ENCODE data around the gene SRPX.

The SRPX gene

GRCh38 chrX:38216642-38217041, 4.0 kb downstream of the SRPX start:
- Histone ChIP-seq H3K36me3 (replicated peaks in 1 of 2; ENCODE audit: control insufficient read depth in 2 of 2, insufficient read depth in 2 of 2, low read length in 2 of 2) (no peaks in the 10 kb centered on the region), H2AK5ac (ENCODE audit: low read depth, low read length) (no peak overlapping the region), H3K4me1 (ENCODE audit: control insufficient read depth in 2 of 2, insufficient read depth in 1 of 2, low read depth in 1 of 2, low read length in 2 of 2) (no peaks in the 10 kb centered on the region), H3K27me3 (ENCODE audit: control insufficient read depth in 3 of 3, insufficient read depth in 3 of 3, low read depth in 1 of 3, low read length in 3 of 3) (peaks cover 0 to 51% (median 6%) of the 10 kb centered on the region in 3 experiments), H2BK12ac (ENCODE audit: low read length) (no peak overlapping the region), H3K14ac (ENCODE audit: low read length) (no peak overlapping the region), H3K79me1 (ENCODE audit: low read depth, low read length) (no peaks in the 10 kb centered on the region), H4K91ac (ENCODE audit: low read depth, low read length, poor library complexity) (no peak overlapping the region), H3K4ac (ENCODE audit: low read length) (no peak overlapping the region), H3K27ac (replicated peaks; ENCODE audit: low read length) (no peak overlapping the region), H2BK5ac (ENCODE audit: low read length) (no peak overlapping the region), H3K9me3 (replicated peaks in 1 of 2; ENCODE audit: control insufficient read depth in 2 of 2, insufficient read depth in 1 of 2, low read depth in 1 of 2, low read length in 2 of 2) (no peaks in the 10 kb centered on the region), H3K4me2 (ENCODE audit: insufficient read depth, low read length, poor library complexity, severe bottlenecking) (no peak overlapping the region), H2BK15ac (ENCODE audit: low read length) (no peak overlapping the region), H3K18ac (ENCODE audit: low read length) (no peak overlapping the region), H3K4me3 (ENCODE audit: low read length in 2 of 2) (no peak overlapping the region), H4K8ac (ENCODE audit: low read depth, low read length) (no peak overlapping the region), H3K23ac (ENCODE audit: low read depth, low read length, poor library complexity) (no peak overlapping the region), H2BK120ac (ENCODE audit: low read depth, low read length) (no peak overlapping the region), H2AFZ (ENCODE audit: low read length) (no peak overlapping the region), H3K9ac (ENCODE audit: low read depth, low read length, poor library complexity) (no peak overlapping the region)
- WGBS, 2 donors (ENCODE audit: extremely low coverage in 2 of 2, insufficient read length in 2 of 2, insufficient replicate concordance in 1 of 2) = no CpG with 5 or more reads among the region's 5 CpGs
- DNase-seq (ENCODE audit: low spot score) = no peak

- DNase-seq (ENCODE audit: low spot score) = no peak
- no peak overlapping the region for H3K18ac ChIP-seq (ENCODE audit: low read length)
- no peak overlapping the region for H2BK5ac ChIP-seq (ENCODE audit: low read length)
- H3K36me3 ChIP-seq (replicated peaks in 1 of 2; ENCODE audit: control insufficient read depth in 2 of 2, insufficient read depth in 2 of 2, low read length in 2 of 2) = no peaks in the 10 kb centered on the region
- no peak overlapping the region for H3K4ac ChIP-seq (ENCODE audit: low read length)
- no peak overlapping the region for H4K8ac ChIP-seq (ENCODE audit: low read depth, low read length)
- no peak overlapping the region for H3K4me3 ChIP-seq (ENCODE audit: low read length in 2 of 2)
- no peaks in the 10 kb centered on the region for H3K79me1 ChIP-seq (ENCODE audit: low read depth, low read length)
- H3K14ac ChIP-seq (ENCODE audit: low read length) = no peak overlapping the region
- H3K4me1 ChIP-seq (ENCODE audit: control insufficient read depth in 2 of 2, insufficient read depth in 1 of 2, low read depth in 1 of 2, low read length in 2 of 2) = no peaks in the 10 kb centered on the region
- no peak overlapping the region for H2BK12ac ChIP-seq (ENCODE audit: low read length)
- no peak overlapping the region for H2BK120ac ChIP-seq (ENCODE audit: low read depth, low read length)
- H3K27ac ChIP-seq (replicated peaks; ENCODE audit: low read length) = no peak overlapping the region
- H3K9me3 ChIP-seq (replicated peaks in 1 of 2; ENCODE audit: control insufficient read depth in 2 of 2, insufficient read depth in 1 of 2, low read depth in 1 of 2, low read length in 2 of 2) = no peaks in the 10 kb centered on the region
- no peak overlapping the region for H2AFZ ChIP-seq (ENCODE audit: low read length)
- WGBS, 2 donors (ENCODE audit: extremely low coverage in 2 of 2, insufficient read length in 2 of 2, insufficient replicate concordance in 1 of 2) = no CpG with 5 or more reads among the region's 11 CpGs
- H3K23ac ChIP-seq (ENCODE audit: low read depth, low read length, poor library complexity) = no peak overlapping the region
- H2BK15ac ChIP-seq (ENCODE audit: low read length) = no peak overlapping the region
- H2AK5ac ChIP-seq (ENCODE audit: low read depth, low read length) = no peak overlapping the region
- no peak overlapping the region for H3K4me2 ChIP-seq (ENCODE audit: insufficient read depth, low read length, poor library complexity, severe bottlenecking)
- H4K91ac ChIP-seq (ENCODE audit: low read depth, low read length, poor library complexity) = no peak overlapping the region
- H3K27me3 ChIP-seq (ENCODE audit: control insufficient read depth in 3 of 3, insufficient read depth in 3 of 3, low read depth in 1 of 3, low read length in 3 of 3) = peaks cover 0 to 35% (median 3%) of the 10 kb centered on the region in 3 experiments
- no peak overlapping the region for H3K9ac ChIP-seq (ENCODE audit: low read depth, low read length, poor library complexity)
These were observed 5.8 kb downstream of the SRPX start for GRCh38 chrX:38214551-38215531.

GRCh38 chrX:38214044-38214443, 6.6 kb downstream of the SRPX start:
- Histone ChIP-seq H3K27me3 (ENCODE audit: control insufficient read depth in 3 of 3, insufficient read depth in 3 of 3, low read depth in 1 of 3, low read length in 3 of 3) (peaks cover 0 to 27% (median 0%) of the 10 kb centered on the region in 3 experiments), H2BK12ac (ENCODE audit: low read length) (no peak overlapping the region), H2AFZ (ENCODE audit: low read length) (no peak overlapping the region), H2BK15ac (ENCODE audit: low read length) (no peak overlapping the region), H3K23ac (ENCODE audit: low read depth, low read length, poor library complexity) (no peak overlapping the region), H3K9ac (ENCODE audit: low read depth, low read length, poor library complexity) (no peak overlapping the region), H2BK120ac (ENCODE audit: low read depth, low read length) (no peak overlapping the region), H3K4ac (ENCODE audit: low read length) (no peak overlapping the region), H2BK5ac (ENCODE audit: low read length) (no peak overlapping the region), H3K4me2 (ENCODE audit: insufficient read depth, low read length, poor library complexity, severe bottlenecking) (no peak overlapping the region), H3K27ac (replicated peaks; ENCODE audit: low read length) (no peak overlapping the region), H3K36me3 (replicated peaks in 1 of 2; ENCODE audit: control insufficient read depth in 2 of 2, insufficient read depth in 2 of 2, low read length in 2 of 2) (no peaks in the 10 kb centered on the region), H3K9me3 (replicated peaks in 1 of 2; ENCODE audit: control insufficient read depth in 2 of 2, insufficient read depth in 1 of 2, low read depth in 1 of 2, low read length in 2 of 2) (no peaks in the 10 kb centered on the region), H3K14ac (ENCODE audit: low read length) (no peak overlapping the region), H2AK5ac (ENCODE audit: low read depth, low read length) (no peak overlapping the region), H3K18ac (ENCODE audit: low read length) (no peak overlapping the region), H4K8ac (ENCODE audit: low read depth, low read length) (no peak overlapping the region), H3K4me3 (ENCODE audit: low read length in 2 of 2) (no peak overlapping the region), H3K79me1 (ENCODE audit: low read depth, low read length) (no peaks in the 10 kb centered on the region), H3K4me1 (ENCODE audit: control insufficient read depth in 2 of 2, insufficient read depth in 1 of 2, low read depth in 1 of 2, low read length in 2 of 2) (no peaks in the 10 kb centered on the region), H4K91ac (ENCODE audit: low read depth, low read length, poor library complexity) (no peak overlapping the region)
- no peak for DNase-seq (ENCODE audit: low spot score)
- WGBS, 2 donors (ENCODE audit: extremely low coverage in 2 of 2, insufficient read length in 2 of 2, insufficient replicate concordance in 1 of 2) = no CpG with 5 or more reads among the region's 1 CpG

- H2BK5ac ChIP-seq (ENCODE audit: low read length) = no peak overlapping the region
- H2AFZ ChIP-seq (ENCODE audit: low read length) = no peak overlapping the region
- H2BK120ac ChIP-seq (ENCODE audit: low read depth, low read length) = no peak overlapping the region
- no CpG with 5 or more reads among the region's 4 CpGs for whole genome bisulfite sequencing, 2 donors (ENCODE audit: extremely low coverage in 2 of 2, insufficient read length in 2 of 2, insufficient replicate concordance in 1 of 2)
- H3K4me2 ChIP-seq (ENCODE audit: insufficient read depth, low read length, poor library complexity, severe bottlenecking) = no peak overlapping the region
- H3K36me3 ChIP-seq (replicated peaks in 1 of 2; ENCODE audit: control insufficient read depth in 2 of 2, insufficient read depth in 2 of 2, low read length in 2 of 2) = no peaks in the 10 kb centered on the region
- no peak overlapping the region for H3K14ac ChIP-seq (ENCODE audit: low read length)
- no peak overlapping the region for H2AK5ac ChIP-seq (ENCODE audit: low read depth, low read length)
- peaks cover 0 to 14% (median 0%) of the 10 kb centered on the region in 3 experiments for H3K27me3 ChIP-seq (ENCODE audit: control insufficient read depth in 3 of 3, insufficient read depth in 3 of 3, low read depth in 1 of 3, low read length in 3 of 3)
- H4K91ac ChIP-seq (ENCODE audit: low read depth, low read length, poor library complexity) = no peak overlapping the region
- H3K27ac ChIP-seq (replicated peaks; ENCODE audit: low read length) = no peak overlapping the region
- no peak overlapping the region for H3K4me3 ChIP-seq (ENCODE audit: low read length in 2 of 2)
- H3K23ac ChIP-seq (ENCODE audit: low read depth, low read length, poor library complexity) = no peak overlapping the region
- no peaks in the 10 kb centered on the region for H3K79me1 ChIP-seq (ENCODE audit: low read depth, low read length)
- no peaks in the 10 kb centered on the region for H3K4me1 ChIP-seq (ENCODE audit: control insufficient read depth in 2 of 2, insufficient read depth in 1 of 2, low read depth in 1 of 2, low read length in 2 of 2)
- no peak overlapping the region for H3K18ac ChIP-seq (ENCODE audit: low read length)
- no peak overlapping the region for H3K9ac ChIP-seq (ENCODE audit: low read depth, low read length, poor library complexity)
- DNase-seq (ENCODE audit: low spot score) = no peak
- no peak overlapping the region for H2BK12ac ChIP-seq (ENCODE audit: low read length)
- no peaks in the 10 kb centered on the region for H3K9me3 ChIP-seq (replicated peaks in 1 of 2; ENCODE audit: control insufficient read depth in 2 of 2, insufficient read depth in 1 of 2, low read depth in 1 of 2, low read length in 2 of 2)
- no peak overlapping the region for H3K4ac ChIP-seq (ENCODE audit: low read length)
- H2BK15ac ChIP-seq (ENCODE audit: low read length) = no peak overlapping the region
- H4K8ac ChIP-seq (ENCODE audit: low read depth, low read length) = no peak overlapping the region
These were observed 8.6 kb downstream of the SRPX start for GRCh38 chrX:38211891-38212635.
